Smooth muscle cell of the pulmonary artery (primary cell): ENCODE results near the gene COPG1. TPM values are rescaled to one million over a fixed set of nuclear protein-coding genes. Genes with fewer than 3 reads are reported as not detected.

Experiments
- total RNA-seq: library from RNA; depleted of rRNA; stranded (reverse); fragments of >200 nt; gene quantifications from 2 replicates; pipeline ENCODE4 v1.2.3, GENCODE V29; 2014

Gene COPG1, protein sequence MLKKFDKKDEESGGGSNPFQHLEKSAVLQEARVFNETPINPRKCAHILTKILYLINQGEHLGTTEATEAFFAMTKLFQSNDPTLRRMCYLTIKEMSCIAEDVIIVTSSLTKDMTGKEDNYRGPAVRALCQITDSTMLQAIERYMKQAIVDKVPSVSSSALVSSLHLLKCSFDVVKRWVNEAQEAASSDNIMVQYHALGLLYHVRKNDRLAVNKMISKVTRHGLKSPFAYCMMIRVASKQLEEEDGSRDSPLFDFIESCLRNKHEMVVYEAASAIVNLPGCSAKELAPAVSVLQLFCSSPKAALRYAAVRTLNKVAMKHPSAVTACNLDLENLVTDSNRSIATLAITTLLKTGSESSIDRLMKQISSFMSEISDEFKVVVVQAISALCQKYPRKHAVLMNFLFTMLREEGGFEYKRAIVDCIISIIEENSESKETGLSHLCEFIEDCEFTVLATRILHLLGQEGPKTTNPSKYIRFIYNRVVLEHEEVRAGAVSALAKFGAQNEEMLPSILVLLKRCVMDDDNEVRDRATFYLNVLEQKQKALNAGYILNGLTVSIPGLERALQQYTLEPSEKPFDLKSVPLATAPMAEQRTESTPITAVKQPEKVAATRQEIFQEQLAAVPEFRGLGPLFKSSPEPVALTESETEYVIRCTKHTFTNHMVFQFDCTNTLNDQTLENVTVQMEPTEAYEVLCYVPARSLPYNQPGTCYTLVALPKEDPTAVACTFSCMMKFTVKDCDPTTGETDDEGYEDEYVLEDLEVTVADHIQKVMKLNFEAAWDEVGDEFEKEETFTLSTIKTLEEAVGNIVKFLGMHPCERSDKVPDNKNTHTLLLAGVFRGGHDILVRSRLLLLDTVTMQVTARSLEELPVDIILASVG
- total RNA-seq, result 313 and 371 TPM in 2 replicates

DNA sequence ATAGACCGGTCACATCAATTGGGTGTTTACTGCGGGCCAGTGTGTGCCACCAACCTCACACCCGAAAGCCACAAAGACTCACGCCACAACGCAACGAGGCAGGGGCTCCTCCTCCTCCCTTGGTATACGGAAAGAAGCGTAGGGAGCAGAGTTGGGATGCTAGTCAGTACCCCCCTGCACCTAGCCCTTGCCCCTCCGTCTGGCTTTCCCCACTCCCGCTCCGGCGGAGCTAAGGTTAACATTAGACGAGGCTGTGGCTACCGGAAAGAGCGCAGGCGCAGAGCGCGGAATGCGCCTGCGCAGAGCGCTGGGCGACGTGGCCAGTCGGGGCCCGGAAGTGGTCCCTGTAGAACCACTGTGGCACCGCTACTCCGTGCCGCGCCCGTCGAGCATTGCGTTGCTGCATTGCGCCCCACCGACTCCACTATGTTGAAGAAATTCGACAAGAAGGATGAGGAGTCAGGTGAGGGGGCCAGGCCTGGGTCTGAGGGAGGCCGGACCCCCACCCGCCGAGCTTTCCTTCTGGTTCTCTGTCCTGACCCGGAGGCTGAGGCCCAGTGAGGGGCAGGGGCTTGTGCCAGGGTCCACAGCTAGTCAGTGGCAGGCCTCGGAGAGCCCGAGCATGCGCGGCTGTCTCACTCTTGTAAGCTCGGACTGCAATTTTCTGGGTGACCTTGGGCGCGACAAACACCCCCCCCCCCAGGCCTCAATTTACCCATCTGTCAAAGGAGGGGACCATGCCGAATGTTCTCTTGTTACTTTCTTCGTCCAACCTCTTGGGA is at the start of gene COPG1:
Gene COPG1 (plus strand): TSS at position 323 of the 782 bp plus-strand sequence. CDS start 104 bp downstream, at position 427.

DNA sequence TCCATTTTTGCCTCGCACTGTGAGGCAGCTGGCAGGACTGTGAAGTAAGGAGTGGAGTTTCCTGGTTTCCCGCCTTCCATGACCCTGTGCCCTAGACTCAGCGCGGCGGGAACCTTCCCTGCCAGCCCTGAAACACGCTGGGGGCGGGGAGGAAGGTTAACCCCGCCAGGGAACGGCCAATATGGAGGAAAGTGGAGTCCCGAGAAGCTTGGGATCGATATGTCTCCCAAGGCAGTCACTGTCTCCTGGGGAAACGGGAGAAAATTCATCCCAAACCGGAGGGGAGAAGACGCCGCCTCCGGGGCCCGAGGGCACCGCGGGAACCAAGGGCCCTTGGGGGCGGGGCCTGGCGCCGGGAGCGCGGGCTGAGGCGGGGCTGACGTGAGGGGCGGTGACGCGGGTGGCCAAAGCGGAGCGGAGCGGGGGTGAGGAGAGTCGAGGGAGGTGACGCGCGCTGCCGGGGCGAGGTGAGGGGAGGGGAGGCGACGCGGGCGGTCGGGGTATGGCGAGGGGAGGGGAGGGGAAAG is 29.1 kb downstream of the COPG1 start, which contains the start of gene HMCES:
Gene HMCES (plus strand): TSS at position 432 of the 527 bp plus-strand sequence. CDS start 863 bp downstream, outside the sequence.

Other genes starting within 250 kb of the COPG1 start
- gene EFCC1, start 248.3 kb upstream of the COPG1 start, total RNA-seq, result not detected in 2 replicates
- gene GP9, start 188.8 kb upstream of the COPG1 start, total RNA-seq, result not detected in 2 replicates
- gene RAB43, start 127.8 kb upstream of the COPG1 start, total RNA-seq, result 23.6 and 23.9 TPM in 2 replicates
- 20.9 and 21.8 TPM in 2 replicates for gene ISY1, start 88.5 kb upstream of the COPG1 start, total RNA-seq
- 195 and 202 TPM in 2 replicates for gene CNBP, start 65.7 kb upstream of the COPG1 start, total RNA-seq
- 18.1 and 19.0 TPM in 2 replicates for gene HMCES, start 29.3 kb downstream of the COPG1 start, total RNA-seq
- gene EFCAB12, start 179.0 kb downstream of the COPG1 start, total RNA-seq, result 0.03 and 0.07 TPM in 2 replicates
- 21.9 and 22.6 TPM in 2 replicates for gene MBD4, start 190.3 kb downstream of the COPG1 start, total RNA-seq
- gene IFT122, start 190.6 kb downstream of the COPG1 start, total RNA-seq, result 26.6 and 32.1 TPM in 2 replicates